Heart right ventricle (tissue), 16 donors: ENCODE measurements around the gene ADAM12. TPM values are rescaled to one million over a fixed set of nuclear protein-coding genes. Genes with fewer than 3 reads are reported as not detected.

Experiments
- ATAC-seq, 8 donors: fragments of 200-7000 bp; cut with Tn5 transposase; one replicate each; pipeline ENCODE4 v1.9.1; 2020; ENCODE audit warnings: mild to moderate bottlenecking in 8 of 8, moderate library complexity in 8 of 8, moderate number of reproducible peaks in 1 of 8
- DNase-seq, 2 donors: peaks; one replicate each; pipeline ENCODE4 v3.0.0-alpha.2; 2020
- H3K27ac ChIP-seq, 10 donors: fragments of 200-600 bp; sonication (generic) in 2 of 10; one replicate each; pipeline versions ENCODE4 v1.5.0 to v1.8.0; 2020 to 2022; ENCODE audit warnings: mild to moderate bottlenecking in 3 of 10
- H3K27me3 ChIP-seq, 7 donors: fragments of 200-600 bp; one replicate each; pipeline ENCODE4 v1.8.0; 2021 to 2022; ENCODE audit warnings: mild to moderate bottlenecking in 2 of 7
- H3K36me3 ChIP-seq, 9 donors: fragments of 200-600 bp; sonication (generic) in 1 of 9; one replicate each; pipeline versions ENCODE4 v1.5.0 to v1.8.0; 2020 to 2022; ENCODE audit warnings: mild to moderate bottlenecking in 2 of 9
- H3K4me1 ChIP-seq, 9 donors: fragments of 200-600 bp; sonication (generic) in 1 of 9; one replicate each; pipeline versions ENCODE4 v1.5.0 to v1.8.0; 2020 to 2022; ENCODE audit warnings: mild to moderate bottlenecking in 4 of 9
- H3K4me3 ChIP-seq, 10 donors: fragments of 200-600 bp; sonication (generic) in 2 of 10; one replicate each; pipeline versions ENCODE4 v1.5.0 to v1.8.0; 2020 to 2022; ENCODE audit warnings: mild to moderate bottlenecking in 7 of 10, moderate library complexity in 2 of 10
- H3K9me3 ChIP-seq, 11 donors: fragments of 200-600 bp in 10 of 11; sonication (generic) in 2 of 11; one replicate each; pipeline versions ENCODE4 v1.5.0 to v1.8.0; 2013 to 2022; ENCODE audit warnings: mild to moderate bottlenecking in 2 of 11, control low read depth in 1 of 11, moderate library complexity in 1 of 11
- WGBS, 2 donors: extraction: QIAGEN DNeasy Blood & Tissue Kit; methylation state at CpG; one replicate each; pipeline ENCODE4 v1.1.7; 2013; ENCODE audit warnings: inconsistent platforms in 1 of 2; 5-methylcytosine and 5-hydroxymethylcytosine counted together
- intact Hi-C, 10 donors: fragments of 100-400 bp; cut with DNase I; formaldehyde crosslinking; loops; one replicate each; pipeline versions ENCODE4 v1.11.1 to v1.14.2; 2022
- polyA plus RNA-seq, 2 donors: library from polyadenylated mRNA; stranded (reverse); fragments of 200-250 nt; gene quantifications; one replicate each; pipeline ENCODE4 v1.2.3, GENCODE V29; 2013
- total RNA-seq, 10 donors: library from RNA; stranded (reverse); fragmentation: NEBNext Ultra II Directional in 3 of 10; extraction: Animal tissue kit (Norgen Biotek cat#: 25700) in 3 of 10; gene quantifications; one replicate each; pipeline versions ENCODE4 v1.2.1 to v1.2.4, GENCODE V29; 2021 to 2023
- TF ChIP-seq, protein P1 (sequence below), 9 donors: fragments of 200-600 bp; sonication (generic) in 2 of 9; IDR thresholded peaks; one replicate each; pipeline versions ENCODE4 v1.5.0 to v1.8.0; 2021 to 2022; ENCODE audit warnings: antibody characterized with exemption in 9 of 9, mild to moderate bottlenecking in 5 of 9, moderate library complexity in 1 of 9
- donor health status: Arrhythmogenic right ventricular cardiomyopathy.
- donor health status: ischemic (EF 13 %, LVEDD 7.1; RV severe dilation, severe dysfunction).
- donor health status: healthy with polysubstance abuse.
- donor health status: DM: no; HTN: yes; CAD: no.
- donor health status: DM: no; HTN: no; CAD: no.
- donor health status: ischemic (EF 25% LVEDD 6.9; RV normal size, moderate dysfunction).
- donor health status: ischemic (EF 25% LVEDD 5.7; RV mildly dilated, moderate dysfunction).
- donor health status: healthy.
- donor health status: DM: yes; HTN: yes; CAD: no.
- donor health status: Ischemic cardiomyopathy.
- donor health status: ischemic (EF 35%, LVEDD 5.7; RV mildly dilated, moderate dysfunction).
- donor health status: nonischemic (EF 11% LVEDD 7.7; RV severe dilation, severe dysfunction).
- donor health status: DM: yes; HTN: yes; CAD: no.
- donor health status: PGD.
- donor health status: ischemic (EF 29% LVEDD 5.4; RV normal size, mild dysfunction).
- donor health status: nonischemic (EF 23%, LVEDD 6.1; RV moderate dilation, normal function).

Gene ADAM12
- total and polyA plus RNA-seq, 12 donors: 0.07 to 6.9 (median 0.47) TPM

DNA sequence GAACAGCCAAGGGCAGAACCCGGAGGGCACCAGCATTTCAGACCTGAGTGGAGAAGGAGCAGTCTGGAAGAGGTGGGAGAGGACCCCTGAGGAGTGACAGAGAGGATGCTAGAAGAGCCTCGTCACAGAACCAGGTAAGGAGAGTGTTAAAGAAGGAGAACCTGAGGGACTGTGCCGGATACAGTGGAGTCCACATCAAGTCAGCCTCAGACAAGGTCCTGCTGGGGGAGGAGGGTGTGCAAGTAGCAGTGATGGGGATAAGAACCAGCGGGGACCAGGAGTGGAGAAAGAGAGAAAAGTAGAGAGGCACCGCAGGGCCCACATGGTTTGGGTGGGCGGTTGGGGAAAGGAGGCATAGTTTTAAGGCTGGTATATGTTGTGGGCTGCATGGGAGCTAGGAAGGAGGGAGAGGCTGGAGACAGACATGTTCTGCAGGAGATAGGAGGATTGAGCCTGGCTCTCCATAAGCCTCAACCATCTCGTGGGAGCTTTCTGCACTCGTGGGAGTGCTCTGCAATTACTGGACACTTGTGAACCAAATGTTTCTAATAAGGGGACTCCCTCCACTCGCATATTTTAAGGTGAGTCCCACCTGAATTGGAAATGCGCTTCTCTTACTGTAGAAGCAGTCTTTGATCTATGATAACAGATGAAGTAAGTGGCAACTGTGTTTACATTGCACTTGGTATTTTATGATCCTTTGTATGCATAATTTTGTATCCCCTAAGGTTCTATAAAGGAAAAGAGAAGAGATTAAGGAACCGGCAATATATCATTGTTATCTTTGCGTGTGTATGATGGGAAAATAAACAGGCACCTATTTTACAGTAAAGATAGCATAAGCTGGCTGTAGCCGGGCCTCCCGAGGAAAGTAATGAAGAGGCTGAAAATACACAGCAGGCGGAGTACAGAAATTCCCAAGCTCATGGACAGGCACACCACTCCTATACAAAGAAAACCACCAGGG is 154.8 kb downstream of the ADAM12 start:
- DNase-seq: no peak

GRCh38 chr10:126230587-126230986 is 157.7 kb downstream of the ADAM12 start:
- H3K27ac ChIP-seq: no peak overlapping the region
- peaks cover 0 to 7% (median 0%) of the 10 kb centered on the region in 9 donors for H3K4me1 ChIP-seq
- peaks cover 0 to 23% (median 12%) of the 10 kb centered on the region in 7 donors for H3K27me3 ChIP-seq
- H3K36me3 ChIP-seq: no peaks in the 10 kb centered on the region
- H3K9me3 ChIP-seq: no peaks in the 10 kb centered on the region
- TF ChIP-seq, protein P1, sequence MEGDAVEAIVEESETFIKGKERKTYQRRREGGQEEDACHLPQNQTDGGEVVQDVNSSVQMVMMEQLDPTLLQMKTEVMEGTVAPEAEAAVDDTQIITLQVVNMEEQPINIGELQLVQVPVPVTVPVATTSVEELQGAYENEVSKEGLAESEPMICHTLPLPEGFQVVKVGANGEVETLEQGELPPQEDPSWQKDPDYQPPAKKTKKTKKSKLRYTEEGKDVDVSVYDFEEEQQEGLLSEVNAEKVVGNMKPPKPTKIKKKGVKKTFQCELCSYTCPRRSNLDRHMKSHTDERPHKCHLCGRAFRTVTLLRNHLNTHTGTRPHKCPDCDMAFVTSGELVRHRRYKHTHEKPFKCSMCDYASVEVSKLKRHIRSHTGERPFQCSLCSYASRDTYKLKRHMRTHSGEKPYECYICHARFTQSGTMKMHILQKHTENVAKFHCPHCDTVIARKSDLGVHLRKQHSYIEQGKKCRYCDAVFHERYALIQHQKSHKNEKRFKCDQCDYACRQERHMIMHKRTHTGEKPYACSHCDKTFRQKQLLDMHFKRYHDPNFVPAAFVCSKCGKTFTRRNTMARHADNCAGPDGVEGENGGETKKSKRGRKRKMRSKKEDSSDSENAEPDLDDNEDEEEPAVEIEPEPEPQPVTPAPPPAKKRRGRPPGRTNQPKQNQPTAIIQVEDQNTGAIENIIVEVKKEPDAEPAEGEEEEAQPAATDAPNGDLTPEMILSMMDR (IDR thresholded peaks at IDR 0.05): no peak
- ATAC-seq (no peak), DNase-seq (no peak)
- intact Hi-C loops: no loop called here
- H3K4me3 ChIP-seq: no peak overlapping the region
- 87 to 90% methylated on average over 2 of the region's 2 CpGs for WGBS, 2 donors

More for the DNA sequence above, 154.8 kb downstream of the ADAM12 start:
- TF ChIP-seq, protein P1 (IDR thresholded peaks at IDR 0.05): no peak
- WGBS, 2 donors: 81 to 82% methylated on average over 15 of the region's 15 CpGs
- Histone ChIP-seq H3K36me3 (no peaks in the 10 kb centered on the region), H3K27me3 (peaks cover 0 to 23% (median 12%) of the 10 kb centered on the region in 7 donors), H3K9me3 (no peaks in the 10 kb centered on the region), H3K27ac (no peak overlapping the region), H3K4me3 (no peak overlapping the region), H3K4me1 (peaks cover 0 to 3% (median 0%) of the 10 kb centered on the region in 9 donors)
- intact Hi-C loops: no loop called here
- ATAC-seq: peak in 1 of 8 donors; percentile 16

DNA sequence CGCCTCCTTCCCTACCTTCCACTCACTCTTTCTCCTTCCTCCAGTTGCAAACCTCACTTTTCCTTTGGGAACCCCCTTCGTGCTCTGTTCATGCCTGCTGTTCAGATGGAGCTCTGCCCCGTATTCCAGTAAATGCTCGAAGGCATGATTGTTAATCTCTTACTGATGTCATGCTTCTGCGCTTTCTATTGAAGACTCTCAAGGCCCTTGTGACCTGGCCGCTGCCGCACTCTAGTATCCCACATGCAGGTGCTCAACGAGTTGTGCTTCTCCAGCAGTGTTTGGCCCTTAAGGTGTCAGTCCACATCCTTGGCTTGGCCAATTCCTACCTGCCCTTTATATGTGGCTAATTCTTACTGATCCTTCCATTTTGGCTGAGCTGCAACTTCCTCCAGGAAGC is 158.6 kb downstream of the ADAM12 start:
- ATAC-seq (no peak), DNase-seq (no peak)
- no peaks in the 10 kb centered on the region for H3K36me3 ChIP-seq
- H3K4me3 ChIP-seq: no peak overlapping the region
- TF ChIP-seq, protein P1 (IDR thresholded peaks at IDR 0.05): no peak
- intact Hi-C loops: no loop called here
- no peaks in the 10 kb centered on the region for H3K9me3 ChIP-seq
- peaks cover 0 to 16% (median 6%) of the 10 kb centered on the region in 9 donors for H3K4me1 ChIP-seq
- no peak overlapping the region for H3K27ac ChIP-seq
- peaks cover 0 to 27% (median 17%) of the 10 kb centered on the region in 7 donors for H3K27me3 ChIP-seq
- WGBS, 2 donors: 81 to 87% methylated on average over 8 of the region's 8 CpGs

- Histone ChIP-seq H3K27ac (no peak overlapping the region), H3K9me3 (no peaks in the 10 kb centered on the region), H3K27me3 (peaks cover 0 to 31% (median 21%) of the 10 kb centered on the region in 7 donors), H3K4me3 (no peak overlapping the region), H3K36me3 (no peaks in the 10 kb centered on the region), H3K4me1 (peaks cover 0 to 16% (median 6%) of the 10 kb centered on the region in 9 donors)
- intact Hi-C loops: no loop called here
- TF ChIP-seq, protein P1 (IDR thresholded peaks at IDR 0.05): no peak
- WGBS, 2 donors: 73 to 81% methylated on average over 2 of the region's 2 CpGs
- DNase-seq (no peak), ATAC-seq (no peak)
These were observed 160.5 kb downstream of the ADAM12 start for GRCh38 chr10:126227762-126228134.
